Stromal cell of bone marrow (primary cell): Measurements from ENCODE around the gene CP.
A peak's percentile ranks its signal among the peaks of the same experiment; 100 is the strongest.

Experiments
- DNase-seq: peaks from one replicate; pipeline ENCODE4 v3.0.0-alpha.2; 2012; ENCODE audit warnings: low read depth

CP gene

DNA sequence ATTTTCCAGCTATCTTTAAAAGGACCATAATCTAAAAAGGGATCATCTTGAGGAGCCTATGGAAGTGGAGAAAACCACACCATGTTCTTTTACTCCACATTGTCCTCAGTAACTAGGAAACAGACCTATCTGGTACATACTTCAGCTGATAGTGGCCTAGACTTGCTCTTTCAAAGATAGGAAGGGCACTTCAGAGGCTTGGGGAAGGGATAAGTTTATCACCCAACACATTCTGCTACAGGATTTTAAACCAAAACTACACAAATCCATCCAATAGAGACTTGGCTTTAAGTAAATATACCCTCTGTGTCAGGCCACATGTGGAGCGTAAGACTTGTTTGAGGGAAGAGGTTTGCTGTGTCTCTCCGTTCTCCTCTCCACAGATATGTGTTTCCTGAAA lies 35.4 kb downstream of the CP start:
- no peak for DNase-seq

DNA sequence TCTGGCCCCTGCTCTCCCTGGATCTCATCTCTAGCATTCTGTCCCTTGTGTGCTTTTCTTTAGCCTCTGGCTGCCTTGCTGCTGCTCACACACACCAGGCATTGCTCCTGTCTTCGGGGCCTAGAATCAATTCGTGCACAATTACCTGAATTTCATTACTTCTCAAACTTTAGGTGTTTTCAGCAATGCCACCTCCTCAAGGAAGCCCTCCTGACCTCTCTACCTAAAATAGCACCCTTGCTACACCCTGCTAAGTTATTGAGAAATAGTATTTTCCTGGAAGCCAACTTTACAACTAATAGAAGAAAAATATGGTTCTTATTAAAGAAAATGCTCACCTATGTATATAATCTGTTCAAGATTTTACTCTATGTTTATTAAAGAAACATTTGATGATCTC lies 40.4 kb downstream of the CP start:
- DNase-seq: no peak

DNA sequence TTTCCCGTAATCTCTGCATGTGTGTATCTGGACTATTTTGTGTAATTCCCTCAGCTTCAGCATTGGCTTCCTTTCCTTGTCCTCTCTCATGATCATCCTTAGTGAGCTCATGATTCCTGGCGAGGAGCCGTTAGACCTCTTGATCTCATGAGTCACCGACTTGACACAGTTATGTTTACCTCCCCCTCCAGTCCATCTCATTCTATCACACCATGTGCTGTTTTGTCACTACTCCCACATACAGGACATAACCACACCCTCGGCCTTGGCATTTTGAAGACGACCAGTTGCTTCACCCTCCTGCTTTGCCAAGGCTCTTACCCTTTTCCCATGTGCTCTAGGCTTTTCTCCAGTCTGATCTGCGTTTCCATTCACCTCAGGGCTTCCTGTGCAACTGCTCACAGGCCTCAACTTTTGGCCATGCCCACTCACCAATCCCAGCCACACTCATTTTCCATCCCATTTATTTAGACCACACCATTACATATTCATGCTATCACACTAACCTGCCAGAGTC lies 41.5 kb downstream of the CP start:
- peak; percentile 100 for DNase-seq

DNA sequence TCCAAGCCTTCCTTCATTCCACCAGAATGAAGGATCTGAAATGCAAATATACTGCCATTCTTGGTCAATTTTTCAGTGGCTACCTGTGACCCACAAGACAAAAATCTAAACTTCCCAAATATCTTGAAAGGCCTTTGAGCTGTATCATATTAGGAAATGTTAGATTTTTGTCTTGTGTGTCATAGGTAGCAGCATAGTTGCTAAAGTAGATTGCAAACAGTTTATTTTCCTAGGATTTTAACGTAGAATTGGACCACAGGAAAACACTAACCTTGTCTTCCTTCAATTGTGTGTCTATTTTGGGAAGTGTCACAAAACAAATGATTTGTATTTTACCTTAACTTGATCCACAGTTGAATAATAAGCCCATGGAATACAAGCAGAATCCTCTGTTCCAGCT lies 42.4 kb downstream of the CP start:
- peak; percentile 15 for DNase-seq

DNA sequence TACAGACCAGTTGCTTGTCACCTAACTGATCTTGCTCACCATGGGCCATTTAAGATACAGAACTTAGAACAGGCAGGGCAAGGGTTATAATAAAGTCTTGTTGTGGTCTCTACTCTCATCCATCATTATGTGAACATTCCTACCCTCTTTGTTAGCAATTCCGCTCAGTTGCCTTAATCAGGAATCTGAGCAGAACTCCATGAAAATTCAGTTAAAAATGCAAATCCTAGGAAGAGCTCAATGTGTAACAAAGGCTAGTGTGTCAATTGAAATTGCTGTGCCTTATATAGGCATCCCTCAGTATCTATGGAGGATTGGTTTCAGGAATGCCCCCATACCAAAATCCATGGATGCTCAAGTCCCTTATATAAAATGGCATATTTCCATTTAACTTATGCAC lies 44.5 kb downstream of the CP start:
- DNase-seq: no peak

DNA sequence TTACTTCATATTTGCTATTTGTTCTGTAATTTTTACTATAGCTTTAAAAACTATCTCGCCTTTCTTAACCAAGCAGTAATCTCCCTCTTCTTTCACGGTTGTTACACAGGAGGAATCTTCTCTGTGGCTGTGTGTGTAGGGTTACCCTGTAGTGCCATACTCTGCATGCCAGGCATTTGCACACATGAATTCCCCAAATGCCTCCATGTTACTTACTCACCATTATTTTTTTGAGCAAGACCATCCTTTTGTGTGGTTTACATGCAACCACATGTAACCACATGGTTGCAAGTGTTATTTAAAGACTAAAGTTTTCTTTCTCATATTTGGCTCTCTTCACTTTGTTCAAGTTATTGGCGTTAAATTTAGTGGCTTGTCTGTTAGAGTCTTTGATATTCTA lies 46.7 kb downstream of the CP start:
- DNase-seq: no peak

DNA sequence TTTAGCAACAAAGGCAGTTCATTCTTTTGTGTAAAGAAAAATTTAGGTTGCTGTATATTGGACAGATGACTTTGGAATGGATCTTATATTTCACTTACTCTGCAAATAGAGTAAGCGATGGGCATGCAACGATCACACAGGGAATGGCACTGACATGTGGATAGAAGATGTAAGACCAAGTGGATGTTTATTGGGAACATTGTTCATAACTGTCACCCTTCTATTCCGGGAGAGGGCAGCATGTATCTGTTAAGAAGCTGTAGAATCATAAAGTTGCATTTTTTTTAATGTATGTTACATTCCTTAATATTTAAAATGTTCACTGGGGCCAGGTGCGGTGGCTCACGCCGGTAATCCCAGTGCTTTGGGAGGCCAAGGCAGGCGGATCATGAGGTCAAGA lies 51.0 kb downstream of the CP start:
- DNase-seq: no peak

DNA sequence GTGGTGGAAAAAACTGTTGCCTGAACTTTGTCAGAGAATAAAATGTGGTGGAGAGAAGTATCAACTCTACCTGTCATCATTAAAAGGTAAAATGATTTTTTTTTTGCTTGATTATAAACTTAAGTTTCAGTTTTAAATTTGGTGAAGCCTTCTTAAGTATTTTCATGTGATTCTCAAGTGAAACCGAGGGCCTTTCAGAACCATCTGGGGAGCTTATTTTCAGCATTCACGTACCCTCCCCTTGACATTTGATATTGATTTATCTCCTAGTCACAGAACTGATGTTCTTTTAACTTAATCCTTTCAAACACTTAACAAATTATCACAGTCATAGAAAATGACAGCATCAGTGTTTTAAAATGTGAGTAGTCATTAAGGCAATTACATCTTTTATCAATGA lies 53.7 kb downstream of the CP start:
- no peak for DNase-seq

DNA sequence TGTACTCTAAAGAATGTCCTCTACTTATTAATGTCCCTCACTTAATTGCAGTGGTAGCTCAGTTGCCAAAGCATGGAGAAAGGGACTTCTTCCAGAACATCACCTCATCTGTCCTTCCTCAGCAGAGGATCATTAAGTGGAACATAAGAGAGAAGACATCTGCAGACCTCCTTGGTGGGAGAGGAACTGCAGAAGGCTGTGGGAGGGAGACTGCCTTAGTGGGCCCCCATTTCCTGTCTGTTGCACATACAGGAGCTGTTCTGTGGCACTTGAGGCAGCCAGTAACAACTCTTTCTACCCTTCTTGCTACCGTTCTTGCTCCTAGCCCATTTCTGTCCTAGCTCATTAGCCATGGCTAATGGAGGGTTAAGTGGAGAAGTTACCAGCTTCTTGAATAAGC lies 58.6 kb downstream of the CP start:
- DNase-seq: no peak

DNA sequence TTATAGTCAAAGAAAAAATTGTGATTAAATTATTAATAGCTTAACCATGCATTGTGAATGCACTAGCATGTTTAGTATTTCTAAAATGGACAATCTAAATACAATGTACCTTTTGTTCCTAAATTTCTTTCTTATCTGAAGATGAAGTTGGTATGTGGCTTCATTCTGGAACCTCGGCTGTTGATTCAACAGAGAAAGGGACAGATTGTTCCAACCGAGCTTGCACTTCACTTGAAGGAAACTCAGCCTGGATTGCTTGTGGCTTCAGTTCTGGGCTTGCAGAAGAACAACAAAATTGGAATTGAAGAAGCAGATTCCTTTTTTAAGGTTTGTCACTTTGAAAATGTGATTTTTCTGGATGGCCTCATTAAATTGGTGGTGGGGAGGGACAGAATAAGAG lies 59.6 kb downstream of the CP start:
- DNase-seq: no peak

DNA sequence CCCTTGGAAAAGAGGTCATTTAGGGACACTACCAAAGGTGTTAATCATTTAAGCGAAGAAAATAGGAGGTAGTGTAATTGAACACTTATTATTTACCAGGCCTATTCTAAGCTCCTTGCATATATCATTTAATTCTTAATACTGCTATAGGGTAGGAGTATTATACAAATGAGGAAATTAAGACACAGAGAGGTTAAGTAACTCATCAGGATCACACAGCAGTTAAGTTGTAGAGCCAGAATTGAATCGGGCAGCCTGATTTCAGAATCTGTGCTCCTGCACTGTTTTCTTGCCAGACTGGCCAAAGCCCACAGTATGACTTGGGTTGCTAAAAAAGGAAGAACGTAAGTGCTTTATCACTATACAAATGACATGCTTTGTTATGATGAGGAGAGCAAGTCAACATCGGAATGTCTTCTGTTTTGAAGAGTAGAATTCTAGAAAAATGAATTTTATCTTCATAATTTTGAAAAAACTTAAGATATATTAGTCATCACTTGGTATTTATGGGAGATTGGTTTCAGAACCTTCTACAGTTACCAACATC lies 60.8 kb downstream of the CP start:
- no peak for DNase-seq

DNA sequence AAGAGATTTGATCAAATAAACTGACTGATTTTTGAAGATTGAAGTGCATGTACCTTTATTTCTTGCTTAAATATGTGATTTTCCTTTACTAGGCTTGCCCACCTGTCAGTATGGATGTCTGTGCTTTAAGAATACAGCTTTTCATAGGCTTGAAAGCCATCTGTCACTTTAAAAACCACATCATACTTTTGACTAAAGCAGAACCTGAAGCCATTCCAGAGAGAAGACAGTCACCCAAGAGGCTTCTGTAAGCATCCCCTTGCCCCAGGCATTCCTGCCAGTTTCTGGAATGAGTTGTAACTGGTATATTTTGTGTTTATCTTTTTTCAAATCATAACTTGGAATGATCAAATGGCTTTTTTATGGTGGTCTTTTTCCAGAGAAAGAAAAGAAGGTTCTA lies 68.2 kb downstream of the CP start:
- DNase-seq: no peak

DNA sequence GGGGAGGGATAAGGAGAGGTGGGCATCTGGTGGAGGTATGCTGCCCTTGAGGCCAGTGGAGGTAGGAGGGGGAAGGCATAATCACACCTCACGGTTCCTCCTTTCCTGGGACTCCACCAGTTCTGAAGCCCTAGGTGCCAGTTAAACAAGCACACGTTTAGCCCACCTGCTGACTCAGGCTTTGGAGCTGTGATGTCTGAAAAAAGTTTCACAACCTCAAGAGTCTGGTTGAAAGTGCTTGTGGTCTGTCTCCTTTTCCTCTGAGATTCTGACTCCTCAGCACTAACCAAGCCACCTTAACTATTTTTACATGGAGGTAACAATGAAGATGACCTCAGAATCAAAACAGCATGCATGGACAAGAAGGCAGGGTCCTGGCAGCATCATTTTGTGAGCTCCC lies 69.2 kb downstream of the CP start:
- no peak for DNase-seq

DNA sequence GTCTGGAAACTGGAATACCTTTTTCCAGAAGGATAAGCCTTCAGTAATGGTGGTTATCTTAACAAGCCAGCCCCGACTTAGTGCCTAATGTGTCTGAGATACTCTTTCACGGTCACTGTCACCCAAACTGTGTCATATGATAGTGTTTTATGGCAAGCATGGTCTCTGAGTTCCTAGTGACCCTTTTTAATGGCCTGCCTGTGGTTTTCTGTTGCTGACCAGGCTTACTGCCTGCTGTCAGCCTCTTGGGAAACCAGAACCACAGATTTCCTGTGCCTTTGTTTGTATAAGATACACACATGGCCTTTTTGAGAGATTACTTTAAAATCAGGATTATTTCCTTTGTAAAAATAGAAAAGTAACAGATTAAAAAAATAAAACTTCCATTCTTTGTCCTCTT lies 69.8 kb downstream of the CP start:
- peak; percentile 37 for DNase-seq

DNA sequence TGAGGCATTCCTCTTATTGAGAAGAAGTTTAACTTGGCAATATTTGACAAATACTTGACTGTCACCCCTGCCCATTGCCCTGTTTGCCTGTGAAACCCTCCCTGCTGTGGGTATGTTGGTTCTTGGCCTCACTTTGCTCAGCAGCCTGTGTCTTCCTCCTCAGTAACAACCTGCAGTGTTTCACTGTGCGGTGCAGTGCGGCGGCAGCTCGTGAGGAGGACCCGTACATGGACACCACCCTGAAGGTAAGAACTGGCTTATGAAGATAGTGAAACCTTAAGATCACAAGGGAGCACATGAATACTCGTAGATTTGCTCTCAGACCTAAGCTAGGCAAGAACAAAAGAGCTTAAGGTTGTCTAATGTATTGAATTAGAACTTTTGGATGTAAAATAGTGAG lies 71.2 kb downstream of the CP start:
- no peak for DNase-seq

DNA sequence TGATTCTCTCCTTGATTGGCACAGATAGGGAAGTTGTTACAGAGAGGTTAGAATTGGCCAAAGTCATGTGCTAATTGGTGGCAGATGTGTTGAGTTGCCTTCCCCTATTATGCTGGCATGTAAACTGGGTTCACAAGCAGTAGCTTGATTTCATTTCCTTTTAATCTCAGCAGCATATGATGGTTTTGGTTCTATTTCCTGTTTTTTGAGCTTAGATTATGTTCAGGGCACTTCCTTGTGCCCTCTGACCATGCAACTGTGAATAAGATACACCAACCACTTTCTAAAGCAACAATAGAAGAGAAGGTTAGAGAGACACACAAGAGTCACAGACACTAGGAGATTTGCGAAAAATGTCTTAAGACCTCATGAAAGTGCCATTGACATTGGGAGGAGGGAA lies 75.7 kb downstream of the CP start:
- no peak for DNase-seq

DNA sequence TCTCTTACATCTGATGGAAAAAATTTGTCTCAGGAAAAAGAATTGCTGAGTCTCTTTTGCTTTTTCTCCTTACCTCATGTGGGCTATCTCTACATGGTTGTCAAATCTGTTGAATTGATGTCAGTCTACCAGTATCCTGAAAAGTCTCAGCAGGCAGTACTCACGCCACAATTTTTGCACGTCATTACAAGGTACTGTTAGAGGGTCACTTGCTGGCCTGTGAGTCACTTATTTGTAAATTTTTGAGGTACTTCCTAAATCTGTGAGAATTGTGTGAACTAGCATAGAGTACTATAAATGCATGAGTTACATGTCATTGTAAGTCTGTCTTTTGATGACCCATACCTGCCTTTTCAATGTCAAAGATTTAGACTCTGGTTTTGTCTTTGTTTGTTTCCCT lies 76.3 kb downstream of the CP start:
- no peak for DNase-seq

DNA sequence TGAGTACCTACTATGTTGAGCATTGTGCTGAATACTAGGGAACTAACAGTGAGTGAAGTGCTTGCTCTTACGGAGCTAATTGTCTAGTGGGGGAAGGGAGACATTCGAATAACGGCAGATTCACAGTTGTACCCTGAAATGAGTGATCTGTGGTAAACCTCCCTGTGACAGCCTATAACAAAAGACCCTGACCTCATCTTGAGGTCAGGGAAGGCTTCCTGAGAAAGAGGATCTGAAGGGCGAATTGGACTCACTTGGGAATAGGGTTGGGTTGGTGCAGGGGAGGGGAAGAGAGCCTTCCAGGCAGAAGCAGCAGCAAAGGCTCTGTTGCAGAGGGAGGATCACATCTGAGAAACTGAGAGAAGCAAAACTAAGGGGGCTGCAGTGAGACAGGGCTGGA lies 78.9 kb downstream of the CP start:
- no peak for DNase-seq

DNA sequence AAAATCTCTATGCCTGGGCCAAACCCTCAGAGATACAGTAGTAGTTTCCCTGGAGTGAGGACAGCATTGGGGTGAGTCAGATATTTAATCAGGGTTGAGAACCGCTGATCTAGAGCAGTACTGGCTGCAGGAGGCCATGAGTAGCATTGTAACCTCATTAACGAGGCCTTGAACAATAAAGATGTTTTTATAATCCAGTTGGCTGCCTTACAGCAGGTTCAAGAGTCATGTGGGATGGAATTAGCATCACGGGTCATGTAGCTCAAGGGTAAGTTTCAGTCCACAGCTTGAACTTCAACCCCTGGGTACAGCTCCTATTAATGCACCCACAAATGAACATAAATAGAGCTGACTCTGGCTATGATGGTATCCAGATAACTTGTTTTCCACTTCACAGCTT lies 87.1 kb downstream of the CP start:
- no peak for DNase-seq

DNA sequence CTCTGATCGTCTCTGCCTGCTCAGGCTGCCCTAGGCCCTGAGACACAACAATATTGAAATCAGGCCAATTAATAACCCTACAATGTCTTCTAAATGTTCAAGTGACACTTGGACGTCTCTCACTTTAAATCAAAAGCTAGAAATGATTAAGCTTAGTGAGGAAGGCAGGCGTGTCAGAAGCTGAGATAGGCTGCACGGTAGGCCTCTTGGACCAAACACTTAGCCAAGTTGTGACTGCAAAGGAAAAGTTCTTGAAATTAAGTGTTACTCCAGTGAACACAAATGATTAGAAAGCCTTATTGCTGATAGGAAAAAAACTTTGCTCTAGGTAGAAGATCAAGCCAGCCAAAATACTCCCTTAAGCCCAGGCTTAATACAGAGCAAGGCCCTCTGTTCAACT lies 90.0 kb downstream of the CP start:
- DNase-seq: no peak

DNA sequence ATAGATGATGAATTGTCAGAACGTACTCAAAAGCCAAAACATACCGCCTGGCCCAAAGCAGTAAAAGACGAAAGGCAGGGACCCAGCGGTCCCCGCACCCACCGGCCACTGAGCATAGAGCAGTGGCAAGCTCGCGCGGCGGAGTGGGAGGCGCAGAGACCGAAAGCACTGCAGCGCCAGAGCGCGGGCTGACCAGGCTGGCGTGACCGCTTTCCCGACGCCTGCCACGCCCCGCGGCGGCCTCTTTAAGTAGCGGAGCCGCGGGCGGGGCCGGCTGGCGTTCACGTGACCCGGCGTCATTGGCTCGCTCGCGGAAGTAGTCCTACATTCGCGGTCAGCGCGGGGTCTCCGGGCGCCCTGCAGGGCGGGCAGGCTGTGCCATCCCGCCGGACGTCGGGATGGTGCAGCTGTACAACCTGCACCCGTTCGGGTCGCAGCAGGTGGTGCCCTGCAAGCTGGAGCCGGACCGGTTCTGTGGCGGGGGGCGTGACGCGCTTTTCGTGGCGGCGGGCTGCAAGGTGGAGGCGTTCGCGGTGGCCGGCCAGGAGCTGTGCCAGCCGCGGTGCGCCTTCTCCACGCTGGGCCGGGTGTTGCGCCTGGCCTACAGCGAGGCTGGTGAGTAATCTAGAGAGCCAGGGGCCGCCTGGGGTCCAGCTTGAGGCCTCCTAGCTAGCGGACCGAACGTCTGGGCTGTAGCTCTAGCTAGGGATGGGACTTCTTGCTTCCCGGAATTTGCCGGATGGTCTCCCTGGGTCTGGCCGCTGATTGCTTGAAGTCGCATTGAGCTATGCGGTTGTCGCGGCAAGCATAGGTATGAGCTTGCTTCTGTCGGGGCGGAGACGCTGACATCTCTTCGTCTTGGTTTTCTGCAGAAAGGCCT lies 92.1 kb downstream of the CP start, which contains the start of gene HPS3:
Gene HPS3, plus strand, starts transcription at position 313 of the 880 bp plus-strand sequence. Its CDS starts 86 bp downstream, at position 399.
- peak; percentile 80 for DNase-seq

DNA sequence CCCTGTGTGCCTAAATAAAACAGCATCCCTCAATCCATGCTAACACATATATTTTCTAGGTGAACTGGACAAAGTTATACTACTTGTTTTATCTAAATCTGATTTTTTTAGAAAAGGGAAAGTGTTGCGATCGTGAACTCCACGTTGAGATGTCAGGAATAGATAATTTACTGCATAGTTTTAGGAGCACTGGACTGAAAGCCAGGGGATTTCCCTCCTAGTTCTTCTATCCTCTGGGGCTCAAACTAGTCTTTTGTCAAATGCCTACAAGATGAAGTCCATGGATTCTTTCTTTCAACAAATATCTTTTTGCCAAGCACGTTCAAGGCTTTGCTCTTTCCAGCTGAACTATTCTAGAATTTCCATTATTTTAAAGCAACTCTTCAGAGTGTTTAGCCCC lies 92.8 kb downstream of the CP start:
- DNase-seq: no peak

DNA sequence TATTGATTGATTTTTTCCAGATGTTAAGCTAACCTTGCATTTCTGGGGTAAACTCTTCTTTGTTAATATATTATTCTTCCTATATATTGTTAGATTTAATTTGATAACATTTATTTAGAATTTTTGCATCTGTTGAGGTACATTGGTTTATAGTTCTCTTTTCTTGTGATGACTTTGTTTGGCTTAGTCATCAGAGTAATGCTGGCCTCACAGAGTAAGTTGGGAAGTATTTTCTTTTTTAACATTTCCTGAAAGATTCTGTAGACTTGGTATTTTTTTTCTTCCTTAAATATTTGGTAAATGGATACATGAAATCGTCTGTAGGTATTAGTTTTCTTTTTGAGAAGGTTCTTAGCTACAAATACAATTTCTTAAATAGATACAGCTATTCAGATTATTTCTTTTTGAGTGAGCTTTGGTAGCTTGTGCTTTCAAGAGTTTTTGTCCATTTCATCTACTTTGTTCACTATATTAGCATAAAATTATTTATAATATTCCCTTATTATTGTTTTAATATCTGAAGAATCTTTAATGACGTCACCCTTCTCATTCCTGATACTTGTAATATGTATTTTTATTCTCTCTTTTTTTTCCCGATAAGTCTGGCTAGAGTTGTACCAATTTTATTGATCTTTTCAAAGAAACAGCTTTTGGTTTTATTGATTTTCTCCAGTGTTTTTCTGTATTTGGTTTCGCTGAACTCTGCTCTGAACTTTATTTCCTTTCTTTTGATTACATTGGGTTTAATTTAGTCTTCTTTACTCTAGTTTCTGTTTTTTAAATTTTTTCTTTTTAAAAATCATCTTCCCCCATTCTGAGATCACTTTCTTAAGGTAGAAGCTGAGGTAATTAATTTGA lies 98.7 kb downstream of the CP start:
- no peak for DNase-seq
